ENCODE results near the gene CASQ1. TPM values are rescaled to one million over a fixed set of nuclear protein-coding genes. Genes with fewer than 3 reads are reported as not detected.

The CASQ1 gene
- total RNA-seq, 1 experiment from 2014 or later: 0.46 TPM

GRCh38 chr1:160236806-160237205 lies 46.4 kb downstream of the CASQ1 start:
- no peaks in the 10 kb centered on the region for H3K9me3 Mint-ChIP-seq
- no peak overlapping the region for H3K4me3 Mint-ChIP-seq
- H3K27ac Mint-ChIP-seq: no peak overlapping the region
- H3K4me1 Mint-ChIP-seq: peaks cover 11% of the 10 kb centered on the region
- no peaks in the 10 kb centered on the region for H3K27me3 Mint-ChIP-seq (ENCODE audit: low read depth)
- H3K36me3 Mint-ChIP-seq: peaks cover 55% of the 10 kb centered on the region
- ChIA-PET POLR2A (no interaction called here), CTCF (no interaction called here)
- ATAC-seq (no peak), DNase-seq (ENCODE audit: low spot score) (no peak)
- TF ChIP-seq ZNF232 (CRISPR knock-in tag; IDR thresholded peaks at IDR 0.05) (no peak), FOXP1 (CRISPR knock-in tag; IDR thresholded peaks at IDR 0.05; ENCODE audit: borderline replicate concordance) (no peak), FOXK1 (CRISPR knock-in tag; IDR thresholded peaks at IDR 0.05) (no peak), IRF2 (CRISPR knock-in tag; IDR thresholded peaks at IDR 0.05; ENCODE audit: borderline replicate concordance, low read depth) (no peak), OVOL2 (CRISPR knock-in tag; IDR thresholded peaks at IDR 0.05; ENCODE audit: borderline replicate concordance) (no peak), ARID4B (CRISPR knock-in tag; IDR thresholded peaks at IDR 0.05; ENCODE audit: borderline replicate concordance) (no peak), ZNF121 (CRISPR knock-in tag; IDR thresholded peaks at IDR 0.05) (no peak), RORB (CRISPR knock-in tag; IDR thresholded peaks at IDR 0.05) (no peak), FOXJ3 (CRISPR knock-in tag; IDR thresholded peaks at IDR 0.05; ENCODE audit: borderline replicate concordance) (no peak), CREB1 (CRISPR knock-in tag; IDR thresholded peaks at IDR 0.05) (no peak), E2F1 (CRISPR knock-in tag; IDR thresholded peaks at IDR 0.05) (no peak)

- POLR2A ChIA-PET: no interaction called here
Measured at GRCh38 chr1:160237558-160237957, 47.2 kb downstream of the CASQ1 start.

More at GRCh38 chr1:160237558-160237957, 47.2 kb downstream of the CASQ1 start:
- no peak for ATAC-seq
- DNase-seq (ENCODE audit: low spot score): no peak
- CTCF ChIA-PET: no interaction called here
- Mint-ChIP-seq H3K9me3 (no peaks in the 10 kb centered on the region), H3K4me1 (peaks cover 11% of the 10 kb centered on the region), H3K4me3 (no peak overlapping the region), H3K27me3 (ENCODE audit: low read depth) (no peaks in the 10 kb centered on the region), H3K36me3 (peaks cover 54% of the 10 kb centered on the region), H3K27ac (no peak overlapping the region)
- TF ChIP-seq ZMAT4 (CRISPR knock-in tag; IDR thresholded peaks at IDR 0.05): no peak
- TF ChIP-seq RELA (CRISPR knock-in tag; IDR thresholded peaks at IDR 0.05; ENCODE audit: borderline replicate concordance): no peak
- TF ChIP-seq ZNF121 (CRISPR knock-in tag; IDR thresholded peaks at IDR 0.05): peak; percentile 71
- TF ChIP-seq PRDM15 (CRISPR knock-in tag; IDR thresholded peaks at IDR 0.05): no peak
- no peak for TF ChIP-seq ATF1 (CRISPR knock-in tag; IDR thresholded peaks at IDR 0.05)
- no peak for TF ChIP-seq NFATC4 (CRISPR knock-in tag; IDR thresholded peaks at IDR 0.05)

Measured in WTC11 (cell line).